WTC11 (cell line): ENCODE measurements around the gene C1orf226. TPM values are rescaled to one million over a fixed set of nuclear protein-coding genes. Genes with fewer than 3 reads are reported as not detected.

Source experiments
- ATAC-seq: fragments of 200-7000 bp; cut with Tn5 transposase; 2 replicates; pipeline ENCODE4 v1.10.0; 2021; ENCODE audit warnings: mild to moderate bottlenecking, moderate library complexity
- CTCF ChIA-PET: fragments of 300-600 bp; sonication (Branson Sonifier 250); formaldehyde crosslinking; loops from one replicate; lab custom pipeline; 2021; ENCODE audit warnings: antibody characterized with exemption; lab: Charles Lee
- POLR2A ChIA-PET: fragments of 350-600 bp; sonication (Branson Sonifier 250); formaldehyde crosslinking; loops from one replicate; lab custom pipeline; 2021; ENCODE audit warnings: antibody characterized with exemption; lab: Charles Lee
- DNase-seq: peaks from one replicate; pipeline ENCODE4 v3.0.0; 2021; ENCODE audit warnings: low spot score
- H3K27ac Mint-ChIP-seq: 2 replicates; pipeline ENCODE4 v1.8.0; 2021; ENCODE audit warnings: mixed read lengths
- H3K27me3 Mint-ChIP-seq: 2 replicates; pipeline ENCODE4 v1.8.0; 2021; ENCODE audit warnings: low read depth, mild to moderate bottlenecking, moderate library complexity, mixed read lengths
- H3K36me3 Mint-ChIP-seq: 2 replicates; pipeline ENCODE4 v1.8.0; 2021; ENCODE audit warnings: mixed read lengths
- H3K4me1 Mint-ChIP-seq: 2 replicates; pipeline ENCODE4 v1.8.0; 2022; ENCODE audit warnings: mixed read lengths
- H3K4me3 Mint-ChIP-seq: 2 replicates; pipeline ENCODE4 v1.8.0; 2021; ENCODE audit warnings: mild to moderate bottlenecking, moderate library complexity, mixed read lengths
- H3K9me3 Mint-ChIP-seq: 2 replicates; pipeline ENCODE4 v1.8.0; 2021; ENCODE audit warnings: mixed read lengths
- AR ChIP-seq: fragments of 250-450 bp; sonication (Bioruptor Pico); IDR thresholded peaks from 2 replicates; pipeline ENCODE4 v1.9.0; 2021; ENCODE audit warnings: mild to moderate bottlenecking
- CREM ChIP-seq: sonication (generic); formaldehyde crosslinking; IDR thresholded peaks from 2 replicates; pipeline ENCODE4 v1.8.1; 2022; ENCODE audit warnings: mild to moderate bottlenecking, missing genetic modification reagents, moderate library complexity
- ERG ChIP-seq: fragments of 250-450 bp; sonication (Bioruptor Pico); IDR thresholded peaks from 2 replicates; pipeline ENCODE4 v1.8.0; 2021; ENCODE audit warnings: mild to moderate bottlenecking
- ESRRA ChIP-seq: sonication (generic); formaldehyde crosslinking; IDR thresholded peaks from 2 replicates; pipeline ENCODE4 v1.8.1; 2022; ENCODE audit warnings: mild to moderate bottlenecking, missing genetic modification reagents, borderline replicate concordance
- FOXP1 ChIP-seq: sonication (generic); formaldehyde crosslinking; IDR thresholded peaks from 2 replicates; pipeline ENCODE4 v1.8.0; 2022; ENCODE audit warnings: missing genetic modification reagents, mild to moderate bottlenecking, moderate library complexity, borderline replicate concordance
- GRHL2 ChIP-seq: fragments of 250-450 bp; sonication (Bioruptor Pico); IDR thresholded peaks from 2 replicates; pipeline ENCODE4 v1.8.0; 2022; ENCODE audit warnings: mild to moderate bottlenecking, moderate library complexity; ENCODE audit not compliant: insufficient replicate concordance, severe bottlenecking
- NR3C1 ChIP-seq: sonication (generic); formaldehyde crosslinking; conservative IDR thresholded peaks from 2 replicates; pipeline ENCODE4 v1.8.1; 2023; ENCODE audit warnings: low read depth, mild to moderate bottlenecking, missing genetic modification reagents
- SOX15 ChIP-seq: fragments of 250-450 bp; sonication (Bioruptor Pico); IDR thresholded peaks from 2 replicates; pipeline ENCODE4 v1.9.0; 2021; ENCODE audit warnings: mild to moderate bottlenecking
- STAT6 ChIP-seq: sonication (generic); formaldehyde crosslinking; conservative IDR thresholded peaks from 2 replicates; pipeline ENCODE4 v1.8.1; 2023; ENCODE audit warnings: mild to moderate bottlenecking, low read depth, missing genetic modification reagents, moderate library complexity
- TCF7 ChIP-seq: sonication (generic); formaldehyde crosslinking; IDR thresholded peaks from 2 replicates; pipeline ENCODE4 v1.8.0; 2022; ENCODE audit warnings: mild to moderate bottlenecking, low read depth, missing genetic modification reagents, moderate library complexity
- TEAD1 ChIP-seq: sonication (generic); formaldehyde crosslinking; IDR thresholded peaks from 2 replicates; pipeline ENCODE4 v1.8.0; 2022; ENCODE audit warnings: mild to moderate bottlenecking, missing genetic modification reagents
- USF2 ChIP-seq: sonication (generic); formaldehyde crosslinking; IDR thresholded peaks from 2 replicates; pipeline ENCODE4 v1.8.1; 2023; ENCODE audit warnings: mild to moderate bottlenecking, missing genetic modification reagents, moderate library complexity
- ZNF219 ChIP-seq: sonication (generic); formaldehyde crosslinking; IDR thresholded peaks from 2 replicates; pipeline ENCODE4 v1.8.0; 2023; ENCODE audit warnings: missing genetic modification reagents, mild to moderate bottlenecking, borderline replicate concordance
- ZNF263 ChIP-seq: sonication (generic); formaldehyde crosslinking; IDR thresholded peaks from 2 replicates; pipeline ENCODE4 v1.8.1; 2022; ENCODE audit warnings: low read depth, mild to moderate bottlenecking, moderate library complexity, missing genetic modification reagents
- ZNF671 ChIP-seq: fragments of 250-450 bp; sonication (Bioruptor Pico); IDR thresholded peaks from 2 replicates; pipeline ENCODE4 v1.8.0; 2021; ENCODE audit warnings: mild to moderate bottlenecking
- total RNA-seq: library from RNA; stranded (reverse); gene quantifications from 3 replicates; pipeline ENCODE4 v1.2.3, GENCODE V29; 2021
- TF ChIP-seq, protein P1 (sequence below): fragments of 250-450 bp; sonication (Bioruptor Pico); IDR thresholded peaks from 2 replicates; pipeline ENCODE4 v1.9.0; 2021; ENCODE audit warnings: mild to moderate bottlenecking, borderline replicate concordance
- TF ChIP-seq, protein P2 (sequence below): fragments of 200-600 bp; IDR thresholded peaks from 2 replicates; pipeline ENCODE4 v1.8.0; 2022; ENCODE audit warnings: antibody characterized with exemption
- TF ChIP-seq, protein P3 (sequence below): sonication (generic); formaldehyde crosslinking; IDR thresholded peaks from 2 replicates; pipeline ENCODE4 v1.8.1; 2023; ENCODE audit warnings: mild to moderate bottlenecking, moderate library complexity, missing genetic modification reagents

Gene C1orf226
- total RNA-seq, 1 experiment from 2014 or later = 21.4 TPM

DNA sequence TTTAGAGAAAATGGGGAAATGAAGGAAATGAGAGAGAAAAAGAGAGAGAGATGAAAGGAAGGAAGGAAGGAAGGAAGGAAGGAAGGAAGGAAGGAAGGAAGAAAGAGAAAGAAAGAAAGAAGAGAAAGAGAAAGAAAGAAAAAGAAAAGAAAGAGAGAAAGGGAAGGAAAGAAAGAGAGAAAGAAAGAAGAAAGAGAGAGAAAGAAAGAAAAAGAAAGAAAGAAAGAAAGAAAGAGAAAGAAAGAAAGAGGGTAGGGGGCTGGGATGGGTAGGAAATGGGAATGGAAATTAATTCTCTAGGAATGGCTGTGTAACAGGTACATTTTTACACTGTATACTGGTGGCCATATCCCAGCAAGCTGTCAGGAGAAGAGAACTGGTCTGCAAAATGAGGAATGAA is 34.7 kb downstream of the C1orf226 start (continued):
- TF ChIP-seq CREM (CRISPR knock-in tag) (no peak), ERG (no peak), GRHL2 (CRISPR knock-in tag) (no peak)
- TF ChIP-seq, protein P1, sequence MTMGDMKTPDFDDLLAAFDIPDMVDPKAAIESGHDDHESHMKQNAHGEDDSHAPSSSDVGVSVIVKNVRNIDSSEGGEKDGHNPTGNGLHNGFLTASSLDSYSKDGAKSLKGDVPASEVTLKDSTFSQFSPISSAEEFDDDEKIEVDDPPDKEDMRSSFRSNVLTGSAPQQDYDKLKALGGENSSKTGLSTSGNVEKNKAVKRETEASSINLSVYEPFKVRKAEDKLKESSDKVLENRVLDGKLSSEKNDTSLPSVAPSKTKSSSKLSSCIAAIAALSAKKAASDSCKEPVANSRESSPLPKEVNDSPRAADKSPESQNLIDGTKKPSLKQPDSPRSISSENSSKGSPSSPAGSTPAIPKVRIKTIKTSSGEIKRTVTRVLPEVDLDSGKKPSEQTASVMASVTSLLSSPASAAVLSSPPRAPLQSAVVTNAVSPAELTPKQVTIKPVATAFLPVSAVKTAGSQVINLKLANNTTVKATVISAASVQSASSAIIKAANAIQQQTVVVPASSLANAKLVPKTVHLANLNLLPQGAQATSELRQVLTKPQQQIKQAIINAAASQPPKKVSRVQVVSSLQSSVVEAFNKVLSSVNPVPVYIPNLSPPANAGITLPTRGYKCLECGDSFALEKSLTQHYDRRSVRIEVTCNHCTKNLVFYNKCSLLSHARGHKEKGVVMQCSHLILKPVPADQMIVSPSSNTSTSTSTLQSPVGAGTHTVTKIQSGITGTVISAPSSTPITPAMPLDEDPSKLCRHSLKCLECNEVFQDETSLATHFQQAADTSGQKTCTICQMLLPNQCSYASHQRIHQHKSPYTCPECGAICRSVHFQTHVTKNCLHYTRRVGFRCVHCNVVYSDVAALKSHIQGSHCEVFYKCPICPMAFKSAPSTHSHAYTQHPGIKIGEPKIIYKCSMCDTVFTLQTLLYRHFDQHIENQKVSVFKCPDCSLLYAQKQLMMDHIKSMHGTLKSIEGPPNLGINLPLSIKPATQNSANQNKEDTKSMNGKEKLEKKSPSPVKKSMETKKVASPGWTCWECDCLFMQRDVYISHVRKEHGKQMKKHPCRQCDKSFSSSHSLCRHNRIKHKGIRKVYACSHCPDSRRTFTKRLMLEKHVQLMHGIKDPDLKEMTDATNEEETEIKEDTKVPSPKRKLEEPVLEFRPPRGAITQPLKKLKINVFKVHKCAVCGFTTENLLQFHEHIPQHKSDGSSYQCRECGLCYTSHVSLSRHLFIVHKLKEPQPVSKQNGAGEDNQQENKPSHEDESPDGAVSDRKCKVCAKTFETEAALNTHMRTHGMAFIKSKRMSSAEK (CRISPR knock-in tag) = no peak

GRCh38 chr1:162416909-162417308 is 35.4 kb downstream of the C1orf226 start:
- POLR2A ChIA-PET = no interaction called here
- no peak for DNase-seq
- no peak for TF ChIP-seq ZNF219
- TF ChIP-seq, all 79 proteins: peak for 0
- ATAC-seq = no peak
- Mint-ChIP-seq H3K4me3 (no peak overlapping the region), H3K4me1 (peaks cover 4% of the 10 kb centered on the region), H3K27ac (no peak overlapping the region), H3K36me3 (peaks cover 7% of the 10 kb centered on the region), H3K27me3 (no peaks in the 10 kb centered on the region), H3K9me3 (peaks cover 12% of the 10 kb centered on the region)
- CTCF ChIA-PET = no interaction called here

DNA sequence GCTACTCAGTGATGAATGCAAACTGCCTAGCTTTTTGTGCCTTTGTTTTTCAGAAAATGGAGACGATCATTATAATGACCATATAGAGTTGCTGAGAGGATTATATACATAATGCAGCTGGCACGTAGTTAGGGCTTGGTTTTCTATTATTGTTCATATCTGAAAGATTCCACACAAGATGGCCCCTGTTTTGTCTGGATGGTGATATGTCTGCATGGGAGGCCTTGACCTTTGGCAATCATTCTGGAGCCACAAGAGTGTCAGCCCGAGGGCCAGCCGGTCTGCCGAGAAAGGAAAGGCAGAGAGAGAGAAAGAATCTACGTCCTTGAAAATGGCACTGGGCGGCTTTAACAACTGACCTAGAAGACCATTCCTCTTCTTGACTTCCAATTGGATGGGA is 36.1 kb downstream of the C1orf226 start:
- H3K27me3 Mint-ChIP-seq = no peaks in the 10 kb centered on the region
- CTCF ChIA-PET = interaction anchor here (1.4 kb wide), 1 partner anchor 60 kb away, joined by 4 read pairs; no protein-coding TSS in a partner anchor
- DNase-seq (no peak), ATAC-seq (no peak)
- no peak overlapping the region for H3K4me3 Mint-ChIP-seq
- H3K4me1 Mint-ChIP-seq = peaks cover 4% of the 10 kb centered on the region
- H3K9me3 Mint-ChIP-seq = peaks cover 12% of the 10 kb centered on the region
- POLR2A ChIA-PET = no interaction called here
- H3K27ac Mint-ChIP-seq = no peak overlapping the region
- peaks cover 7% of the 10 kb centered on the region for H3K36me3 Mint-ChIP-seq
- no peak for TF ChIP-seq SOX15 (CRISPR knock-in tag)
- TF ChIP-seq TCF7 (CRISPR knock-in tag) = no peak
- TF ChIP-seq, protein P2, sequence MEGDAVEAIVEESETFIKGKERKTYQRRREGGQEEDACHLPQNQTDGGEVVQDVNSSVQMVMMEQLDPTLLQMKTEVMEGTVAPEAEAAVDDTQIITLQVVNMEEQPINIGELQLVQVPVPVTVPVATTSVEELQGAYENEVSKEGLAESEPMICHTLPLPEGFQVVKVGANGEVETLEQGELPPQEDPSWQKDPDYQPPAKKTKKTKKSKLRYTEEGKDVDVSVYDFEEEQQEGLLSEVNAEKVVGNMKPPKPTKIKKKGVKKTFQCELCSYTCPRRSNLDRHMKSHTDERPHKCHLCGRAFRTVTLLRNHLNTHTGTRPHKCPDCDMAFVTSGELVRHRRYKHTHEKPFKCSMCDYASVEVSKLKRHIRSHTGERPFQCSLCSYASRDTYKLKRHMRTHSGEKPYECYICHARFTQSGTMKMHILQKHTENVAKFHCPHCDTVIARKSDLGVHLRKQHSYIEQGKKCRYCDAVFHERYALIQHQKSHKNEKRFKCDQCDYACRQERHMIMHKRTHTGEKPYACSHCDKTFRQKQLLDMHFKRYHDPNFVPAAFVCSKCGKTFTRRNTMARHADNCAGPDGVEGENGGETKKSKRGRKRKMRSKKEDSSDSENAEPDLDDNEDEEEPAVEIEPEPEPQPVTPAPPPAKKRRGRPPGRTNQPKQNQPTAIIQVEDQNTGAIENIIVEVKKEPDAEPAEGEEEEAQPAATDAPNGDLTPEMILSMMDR = no peak
- TF ChIP-seq NR3C1 (CRISPR knock-in tag) = no peak
- TF ChIP-seq TEAD1 = no peak
- no peak for TF ChIP-seq FOXP1
- TF ChIP-seq ZNF671 (CRISPR knock-in tag) = no peak
- no peak for TF ChIP-seq AR
- no peak for TF ChIP-seq ESRRA (CRISPR knock-in tag)
- TF ChIP-seq ZNF263 (CRISPR knock-in tag) = no peak
- TF ChIP-seq USF2 (CRISPR knock-in tag) = no peak
- TF ChIP-seq, protein P3, sequence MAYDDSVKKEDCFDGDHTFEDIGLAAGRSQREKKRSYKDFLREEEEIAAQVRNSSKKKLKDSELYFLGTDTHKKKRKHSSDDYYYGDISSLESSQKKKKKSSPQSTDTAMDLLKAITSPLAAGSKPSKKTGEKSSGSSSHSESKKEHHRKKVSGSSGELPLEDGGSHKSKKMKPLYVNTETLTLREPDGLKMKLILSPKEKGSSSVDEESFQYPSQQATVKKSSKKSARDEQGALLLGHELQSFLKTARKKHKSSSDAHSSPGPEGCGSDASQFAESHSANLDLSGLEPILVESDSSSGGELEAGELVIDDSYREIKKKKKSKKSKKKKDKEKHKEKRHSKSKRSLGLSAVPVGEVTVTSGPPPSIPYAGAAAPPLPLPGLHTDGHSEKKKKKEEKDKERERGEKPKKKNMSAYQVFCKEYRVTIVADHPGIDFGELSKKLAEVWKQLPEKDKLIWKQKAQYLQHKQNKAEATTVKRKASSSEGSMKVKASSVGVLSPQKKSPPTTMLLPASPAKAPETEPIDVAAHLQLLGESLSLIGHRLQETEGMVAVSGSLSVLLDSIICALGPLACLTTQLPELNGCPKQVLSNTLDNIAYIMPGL (CRISPR knock-in tag) = no peak
- TF ChIP-seq STAT6 (CRISPR knock-in tag) = no peak
